ENCODE measurements around the gene PPM1A.

Gene PPM1A

GRCh38 chr14:60252630-60253029, 3.6 kb downstream of the PPM1A start:
- H3K4me3 ChIP-seq (ENCODE audit: low read depth, low read length): no peak overlapping the region
- no peak for DNase-seq (ENCODE audit: low read depth)

GRCh38 chr14:60253649-60254048, 4.6 kb downstream of the PPM1A start:
- H3K4me3 ChIP-seq (ENCODE audit: low read depth, low read length): no peak overlapping the region
- DNase-seq (ENCODE audit: low read depth): no peak

GRCh38 chr14:60254176-60254575, 5.2 kb downstream of the PPM1A start:
- H3K4me3 ChIP-seq (ENCODE audit: low read depth, low read length): no peak overlapping the region
- DNase-seq (ENCODE audit: low read depth): no peak

- DNase-seq (ENCODE audit: low read depth): no peak
- no peak overlapping the region for H3K4me3 ChIP-seq (ENCODE audit: low read depth, low read length)
Observed at GRCh38 chr14:60257865-60258264, 8.8 kb downstream of the PPM1A start.

- DNase-seq (ENCODE audit: low read depth): no peak
- H3K4me3 ChIP-seq (ENCODE audit: low read depth, low read length): no peak overlapping the region
Observed at GRCh38 chr14:60265163-60265562, 16.1 kb downstream of the PPM1A start.

GRCh38 chr14:60266021-60266937, 17.3 kb downstream of the PPM1A start:
- no peak for DNase-seq (ENCODE audit: low read depth)
- no peak overlapping the region for H3K4me3 ChIP-seq (ENCODE audit: low read depth, low read length)

- DNase-seq (ENCODE audit: low read depth): no peak
- H3K4me3 ChIP-seq (ENCODE audit: low read depth, low read length): no peak overlapping the region
Observed at GRCh38 chr14:60272177-60272576, 23.2 kb downstream of the PPM1A start.

- H3K4me3 ChIP-seq (ENCODE audit: low read depth, low read length): no peak overlapping the region
- DNase-seq (ENCODE audit: low read depth): no peak
Observed at GRCh38 chr14:60273956-60274355, 24.9 kb downstream of the PPM1A start.

GRCh38 chr14:60274448-60274847, 25.4 kb downstream of the PPM1A start:
- no peak for DNase-seq (ENCODE audit: low read depth)

GRCh38 chr14:60275932-60276331, 26.9 kb downstream of the PPM1A start:
- H3K4me3 ChIP-seq (ENCODE audit: low read depth, low read length): no peak overlapping the region
- DNase-seq (ENCODE audit: low read depth): no peak

More at GRCh38 chr14:60274448-60274847, 25.4 kb downstream of the PPM1A start:
- H3K4me3 ChIP-seq (ENCODE audit: low read depth, low read length): no peak overlapping the region

- H3K4me3 ChIP-seq (ENCODE audit: low read depth, low read length): no peak overlapping the region
- DNase-seq (ENCODE audit: low read depth): no peak
Observed at GRCh38 chr14:60276347-60276746, 27.3 kb downstream of the PPM1A start.

GRCh38 chr14:60277605-60278190, 28.7 kb downstream of the PPM1A start:
- no peak overlapping the region for H3K4me3 ChIP-seq (ENCODE audit: low read depth, low read length)
- DNase-seq (ENCODE audit: low read depth): no peak

GRCh38 chr14:60278350-60278749, 29.3 kb downstream of the PPM1A start:
- DNase-seq (ENCODE audit: low read depth): no peak
- no peak overlapping the region for H3K4me3 ChIP-seq (ENCODE audit: low read depth, low read length)

GRCh38 chr14:60287452-60287851, 38.4 kb downstream of the PPM1A start:
- no peak overlapping the region for H3K4me3 ChIP-seq (ENCODE audit: low read depth, low read length)
- DNase-seq (ENCODE audit: low read depth): no peak

GRCh38 chr14:60288279-60288678, 39.3 kb downstream of the PPM1A start:
- no peak overlapping the region for H3K4me3 ChIP-seq (ENCODE audit: low read depth, low read length)
- no peak for DNase-seq (ENCODE audit: low read depth)

- H3K4me3 ChIP-seq (ENCODE audit: low read depth, low read length): no peak overlapping the region
- no peak for DNase-seq (ENCODE audit: low read depth)
Observed at GRCh38 chr14:60294411-60295069, 45.5 kb downstream of the PPM1A start.

- DNase-seq (ENCODE audit: low read depth): no peak
- H3K4me3 ChIP-seq (ENCODE audit: low read depth, low read length): no peak overlapping the region
Observed at GRCh38 chr14:60300019-60300418, 51.0 kb downstream of the PPM1A start.

- no peak overlapping the region for H3K4me3 ChIP-seq (ENCODE audit: low read depth, low read length)
- DNase-seq (ENCODE audit: low read depth): no peak
Observed at GRCh38 chr14:60301685-60302084, 52.7 kb downstream of the PPM1A start.

- DNase-seq (ENCODE audit: low read depth): no peak
- no peak overlapping the region for H3K4me3 ChIP-seq (ENCODE audit: low read depth, low read length)
Observed at GRCh38 chr14:60302663-60303062, 53.6 kb downstream of the PPM1A start.

- no peak overlapping the region for H3K4me3 ChIP-seq (ENCODE audit: low read depth, low read length)
- DNase-seq (ENCODE audit: low read depth): no peak
Observed at GRCh38 chr14:60303745-60304144, 54.7 kb downstream of the PPM1A start.

All from skeletal muscle cell (primary cell).